Upper lobe of left lung (tissue), 4 donors: ENCODE results near the gene PLEKHO1.

Source experiments
- CTCF ChIP-seq, 6 experiments: fragments of 450-650 bp in 4 of 6; fragments of 200-600 bp in 2 of 6; sonication (generic) in 2 of 6; IDR thresholded peaks; one replicate each; pipeline ENCODE4 v1.5.1; 2016 to 2019; ENCODE audit warnings: antibody characterized with exemption in 6 of 6
- EP300 ChIP-seq, 4 donors: sonication (generic); formaldehyde crosslinking; IDR thresholded peaks; one replicate each; pipeline ENCODE4 v1.5.1; 2017; ENCODE audit warnings: antibody characterized with exemption in 4 of 4, control low read depth in 2 of 4
- POLR2A ChIP-seq, 4 donors: fragments of 450-650 bp; IDR thresholded peaks; one replicate each; pipeline ENCODE4 v1.5.1; 2016 to 2017; ENCODE audit warnings: antibody characterized with exemption in 4 of 4, mild to moderate bottlenecking in 2 of 4

DNA sequence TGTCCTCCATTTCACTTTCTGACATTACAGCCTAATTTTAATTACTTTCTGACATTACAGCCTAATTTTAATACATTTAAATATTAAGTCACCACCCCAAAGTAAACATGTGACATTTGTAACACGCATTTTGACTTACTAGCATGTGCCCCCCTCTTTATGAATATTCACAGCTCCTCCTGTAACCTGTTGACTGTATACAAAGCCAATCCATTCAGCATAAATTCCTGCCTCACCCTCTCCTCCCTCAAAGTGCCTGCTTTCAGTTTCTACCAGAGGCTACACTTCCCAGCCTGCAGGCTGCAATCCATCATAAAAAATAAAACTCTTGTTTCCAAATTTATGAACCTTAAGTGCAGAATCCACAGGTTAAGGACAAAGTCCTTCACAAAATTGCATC is 46.7 kb downstream of the PLEKHO1 start:
- TF ChIP-seq POLR2A (IDR thresholded peaks at IDR 0.05) (no peak), CTCF (IDR thresholded peaks at IDR 0.05) (no peak), EP300 (IDR thresholded peaks at IDR 0.05) (no peak)
